NCI-H2081 (cell line): ENCODE results near the gene SIRT6.
"Not testable (repeated sequence)": the region's sequence is repeated elsewhere in the genome, so short reads cannot be mapped to it uniquely, and the experiment has no call there.

ENCODE experiments used
- DNase-seq, 2 experiments: peaks; one replicate each; lab custom pipeline; 2025; lab: John Stamatoyannopoulos, UW

SIRT6 gene

DNA sequence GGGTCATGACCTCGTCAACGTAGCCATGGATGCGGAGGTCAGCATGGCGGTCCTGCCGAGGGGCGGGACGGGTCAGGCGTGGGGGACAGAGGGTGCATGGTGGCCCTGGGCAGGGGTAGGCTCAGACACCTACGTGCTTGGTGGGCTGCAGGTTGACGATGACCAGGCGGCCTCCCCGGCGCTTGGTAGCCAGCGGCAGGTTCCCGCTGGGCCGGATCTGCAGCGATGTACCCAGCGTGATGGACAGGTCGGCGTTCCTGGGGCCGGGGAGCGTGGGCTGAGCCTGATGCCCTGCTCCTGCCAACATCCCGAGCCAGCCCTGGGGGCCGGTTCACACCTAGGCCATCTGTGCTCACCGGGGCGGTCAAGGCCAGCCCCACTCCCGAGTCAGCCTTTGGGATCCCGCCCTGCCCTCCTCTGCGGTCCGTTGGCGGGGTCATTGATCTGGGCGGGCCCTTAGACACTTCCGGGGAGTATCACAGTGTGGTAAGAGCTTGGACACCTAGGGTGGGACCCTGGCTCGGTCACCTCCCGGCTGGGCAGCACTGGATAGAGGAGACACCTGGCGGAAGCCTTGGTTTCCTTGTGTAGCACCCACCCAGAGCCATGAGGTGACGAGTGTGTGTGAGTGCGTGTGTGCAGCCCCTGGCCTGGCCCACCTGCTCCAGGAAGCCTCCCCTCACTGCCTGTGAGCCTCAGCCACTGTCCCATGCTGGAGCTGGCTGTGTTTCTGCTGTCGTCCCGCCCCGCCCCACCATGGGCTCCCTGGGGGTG lies 7.3 kb downstream of the SIRT6 start:
- DNase-seq = no peak

DNA sequence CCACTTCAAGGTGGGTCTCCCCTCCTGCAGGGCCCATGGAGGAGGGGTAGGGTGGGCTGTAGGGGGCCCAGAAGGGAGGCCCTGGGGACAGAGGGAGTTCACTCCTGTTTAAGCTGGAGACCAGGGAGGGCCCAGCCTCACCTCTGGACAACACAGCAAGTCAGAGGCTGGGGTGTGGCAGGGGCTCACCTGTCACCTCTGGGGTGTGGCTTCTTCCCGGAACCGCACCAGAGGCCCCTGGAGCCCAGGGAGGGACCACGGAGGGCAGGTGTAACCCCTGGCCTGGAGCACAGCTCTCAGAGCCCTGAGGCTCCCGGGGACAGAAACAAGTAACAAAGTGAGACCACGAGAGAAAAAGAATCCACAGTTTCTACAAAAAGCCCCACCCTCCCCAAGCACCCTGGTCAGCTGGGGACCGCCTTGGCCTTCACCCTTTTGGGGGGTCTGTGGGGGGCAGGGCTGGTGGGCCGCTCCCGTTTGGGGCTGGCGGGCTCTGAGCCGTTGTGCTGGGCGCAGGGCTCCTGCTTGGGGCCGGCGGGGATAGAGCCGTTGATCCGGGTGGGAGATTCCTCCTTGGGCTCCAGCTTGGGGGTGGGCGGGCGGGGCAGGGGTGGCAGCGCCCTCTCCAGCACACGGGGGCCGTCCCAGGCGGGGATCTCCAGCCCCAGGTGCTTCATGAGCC lies 8.0 kb downstream of the SIRT6 start:
- DNase-seq = no peak

DNA sequence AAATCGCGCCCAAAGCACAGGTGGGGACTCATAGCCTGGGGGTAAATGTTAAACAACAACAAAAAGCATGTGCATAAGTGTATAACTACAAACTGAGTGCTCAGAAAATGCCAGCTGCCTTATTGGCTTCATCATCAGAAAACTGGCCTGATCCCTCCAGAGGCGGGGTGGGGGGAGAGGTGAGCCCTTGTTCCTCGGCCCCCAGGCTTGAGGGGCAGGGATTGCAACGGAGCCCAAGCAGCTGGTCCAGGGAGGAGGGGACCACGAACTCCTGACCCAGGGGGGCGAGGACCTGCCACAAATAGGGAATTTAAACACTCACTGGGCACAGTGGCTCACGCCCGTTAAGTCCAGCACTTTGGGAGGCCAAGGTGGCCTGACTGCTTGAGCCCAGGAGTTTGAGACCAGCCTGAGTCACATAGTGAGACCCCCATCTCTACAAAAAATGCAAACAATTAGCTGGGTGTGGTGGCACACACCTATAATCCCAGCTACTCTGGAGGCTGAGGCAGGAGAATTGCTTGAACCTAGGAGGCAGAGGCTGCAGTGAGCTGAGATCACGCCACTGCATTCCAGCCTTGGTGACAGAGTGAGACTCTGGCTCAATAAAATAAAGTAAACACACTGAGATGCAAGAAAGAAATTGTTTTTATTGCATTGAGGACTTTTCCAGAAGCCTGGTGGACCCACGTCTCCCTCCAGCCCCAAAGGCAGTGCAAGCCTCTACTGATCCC lies 8.7 kb downstream of the SIRT6 start:
- no peak for DNase-seq

DNA sequence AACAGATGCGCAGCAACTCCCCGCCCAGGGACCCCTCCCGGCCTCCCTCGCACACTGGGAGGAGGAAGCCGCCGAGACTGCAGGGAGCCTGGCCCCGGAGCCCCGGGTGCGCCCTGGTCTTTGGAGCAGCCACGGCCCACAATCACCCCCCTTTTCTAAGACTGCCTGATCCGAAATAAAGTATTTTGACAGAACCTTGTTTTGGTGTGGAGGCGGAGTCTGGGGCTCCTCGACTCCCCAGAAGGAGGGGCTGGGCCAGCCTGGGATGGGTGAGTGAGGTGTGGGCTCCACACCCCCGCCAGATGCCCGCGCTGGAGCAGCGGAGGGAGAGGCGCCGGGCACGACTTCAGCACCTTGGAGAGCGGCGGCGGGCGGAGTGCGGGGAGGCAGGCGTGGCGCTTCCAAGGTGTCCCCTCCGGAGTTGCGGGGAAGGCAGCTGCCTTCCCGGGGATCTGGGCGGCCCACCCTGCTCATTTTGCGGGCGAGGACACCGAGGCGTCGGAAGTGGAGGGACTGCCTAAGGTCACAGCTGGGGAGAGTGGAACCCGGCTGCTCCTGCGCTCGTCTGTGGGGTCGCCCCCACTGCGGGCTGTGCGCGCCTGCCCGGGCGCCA lies 9.4 kb downstream of the SIRT6 start:
- no peak for DNase-seq

DNA sequence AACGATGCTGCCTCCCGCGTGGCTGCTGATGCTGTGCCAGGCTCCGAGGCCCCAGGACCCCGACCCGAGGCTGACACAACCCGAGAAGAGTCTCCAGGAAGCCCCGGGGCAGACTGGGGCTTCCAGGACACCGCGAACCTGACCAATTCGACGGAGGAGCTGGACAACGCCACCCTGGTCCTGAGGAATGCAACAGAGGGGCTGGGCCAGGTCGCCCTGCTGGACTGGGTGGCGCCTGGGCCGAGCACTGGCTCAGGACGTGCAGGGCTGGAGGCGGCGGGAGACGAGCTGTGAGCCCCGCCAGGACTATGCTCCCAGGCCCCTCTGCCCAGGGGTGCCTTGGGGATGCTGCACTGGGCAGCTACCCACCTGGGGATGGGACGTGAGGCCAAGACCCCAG lies 10.7 kb downstream of the SIRT6 start:
- DNase-seq = no peak

DNA sequence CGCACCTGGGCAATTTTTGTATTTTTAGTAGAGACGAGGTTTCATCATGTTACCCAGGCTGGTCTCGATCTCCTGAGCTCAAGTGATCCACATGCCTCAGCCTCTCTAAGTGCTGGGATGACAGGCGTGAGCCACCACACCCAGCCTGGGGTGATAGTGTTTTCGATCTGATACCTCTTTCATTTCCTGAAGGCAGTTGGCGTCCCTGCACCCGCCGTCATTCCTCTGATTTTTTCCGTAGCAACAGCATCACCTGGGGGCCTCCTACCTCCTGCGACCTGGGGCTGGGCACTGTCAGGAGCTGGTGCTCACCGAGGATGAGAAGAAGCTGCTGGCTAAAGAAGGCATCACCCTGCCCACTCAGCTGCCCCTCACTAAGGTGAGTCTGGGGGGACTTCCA lies 18.1 kb downstream of the SIRT6 start:
- no peak for DNase-seq

DNA sequence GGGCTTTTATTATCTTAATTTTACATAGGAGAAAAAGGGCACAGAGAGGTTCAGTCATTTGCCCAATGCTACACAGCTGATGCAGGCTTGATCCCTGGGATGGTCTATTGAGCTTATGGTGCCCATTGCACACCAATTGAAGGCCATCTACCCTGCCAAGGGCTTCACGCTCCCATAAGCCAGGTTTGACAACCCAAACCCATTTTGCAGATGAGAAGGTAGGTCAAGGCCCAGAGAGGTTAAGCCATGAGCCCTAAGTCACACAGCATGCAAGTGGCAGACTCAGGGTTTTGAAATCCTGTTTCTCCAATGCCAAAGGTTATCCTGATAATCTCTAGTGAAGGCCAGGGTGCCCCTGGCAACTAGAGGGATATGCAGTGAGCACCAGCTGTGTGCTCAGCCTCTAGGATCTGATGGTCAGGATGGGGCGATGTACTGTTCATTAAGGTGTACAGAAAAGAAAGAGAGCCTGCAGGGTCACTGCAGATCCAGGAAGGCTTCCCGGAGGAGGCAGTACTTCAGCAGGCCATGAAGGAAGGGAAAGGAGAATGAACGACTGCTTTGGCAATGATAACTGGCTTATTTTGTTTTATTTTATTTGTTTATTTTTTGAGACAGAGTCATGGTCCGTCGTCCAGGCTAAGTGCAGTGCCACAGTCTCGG lies 20.8 kb downstream of the SIRT6 start:
- no peak for DNase-seq

DNA sequence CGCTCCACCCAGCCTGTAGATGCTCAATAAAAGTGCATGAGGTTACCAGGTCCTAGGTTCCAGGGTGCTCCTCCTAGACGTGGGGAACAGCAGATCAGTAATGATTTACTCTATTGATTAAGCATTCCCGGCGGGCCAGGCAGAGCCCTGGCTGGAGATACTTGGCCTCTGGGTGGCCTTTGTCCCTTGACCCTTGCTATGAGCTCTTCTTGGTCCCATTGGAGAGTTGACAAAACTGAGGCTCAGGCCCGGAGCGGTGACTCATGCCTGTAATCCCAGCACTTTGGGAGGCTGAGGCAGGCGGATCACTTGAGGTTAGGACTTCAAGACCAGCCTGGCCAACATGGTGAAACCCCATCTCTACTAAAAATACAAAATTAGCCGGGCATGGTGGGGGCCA lies 24.4 kb downstream of the SIRT6 start:
- DNase-seq = not testable (repeated sequence)

DNA sequence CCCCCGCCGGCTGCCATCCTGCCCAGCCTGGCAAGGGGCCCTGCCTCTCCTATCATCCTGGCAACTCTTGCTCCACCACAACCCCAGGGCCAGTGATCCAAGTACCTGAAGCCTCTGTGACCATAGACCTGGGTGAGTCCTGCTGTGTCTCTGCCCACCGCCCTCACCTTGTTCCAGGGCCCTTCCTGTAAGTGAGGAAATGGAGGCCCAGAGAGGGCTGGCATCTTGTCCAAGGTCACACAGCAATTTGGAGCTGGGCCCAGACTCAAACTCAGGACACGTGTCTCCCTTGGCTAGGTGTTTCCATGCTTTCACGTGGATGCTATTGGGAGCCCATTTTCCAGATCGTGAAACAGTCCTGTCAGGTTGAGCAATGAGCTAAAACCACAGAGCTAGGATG lies 25.2 kb downstream of the SIRT6 start:
- no peak for DNase-seq

DNA sequence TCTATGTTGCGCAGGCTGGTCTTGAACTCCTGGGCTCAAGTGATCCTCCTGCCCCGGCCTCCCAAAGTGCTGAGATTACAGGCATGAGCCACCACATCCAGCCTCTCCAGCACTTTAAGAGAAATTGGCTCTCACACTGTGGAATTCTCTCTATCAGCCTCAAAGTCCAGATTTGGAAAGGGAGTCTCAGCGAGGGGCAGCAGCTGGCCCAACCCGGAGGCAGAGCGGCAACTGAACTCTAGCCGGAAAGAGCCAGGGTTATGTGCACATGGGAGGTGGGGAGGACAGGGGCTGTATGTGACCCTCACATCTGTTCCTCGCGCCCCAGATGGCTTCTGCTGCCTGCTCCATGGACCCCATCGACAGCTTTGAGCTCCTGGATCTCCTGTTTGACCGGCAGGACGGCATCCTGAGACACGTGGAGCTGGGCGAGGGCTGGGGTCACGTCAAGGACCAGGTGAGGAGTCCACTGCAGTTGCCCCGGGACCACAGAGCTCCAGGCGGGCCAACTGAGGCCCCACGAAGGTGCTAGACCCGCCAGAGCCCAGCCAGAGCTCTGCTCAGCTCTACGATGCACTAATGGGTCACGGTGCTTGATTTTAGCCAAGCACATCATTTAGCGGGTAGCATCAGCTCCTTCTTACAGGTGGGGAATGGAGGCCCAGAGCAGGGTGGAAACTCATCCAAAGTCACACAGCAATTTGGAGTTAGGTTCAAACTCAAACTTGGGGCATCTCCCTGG lies 27.6 kb downstream of the SIRT6 start:
- DNase-seq = no peak

DNA sequence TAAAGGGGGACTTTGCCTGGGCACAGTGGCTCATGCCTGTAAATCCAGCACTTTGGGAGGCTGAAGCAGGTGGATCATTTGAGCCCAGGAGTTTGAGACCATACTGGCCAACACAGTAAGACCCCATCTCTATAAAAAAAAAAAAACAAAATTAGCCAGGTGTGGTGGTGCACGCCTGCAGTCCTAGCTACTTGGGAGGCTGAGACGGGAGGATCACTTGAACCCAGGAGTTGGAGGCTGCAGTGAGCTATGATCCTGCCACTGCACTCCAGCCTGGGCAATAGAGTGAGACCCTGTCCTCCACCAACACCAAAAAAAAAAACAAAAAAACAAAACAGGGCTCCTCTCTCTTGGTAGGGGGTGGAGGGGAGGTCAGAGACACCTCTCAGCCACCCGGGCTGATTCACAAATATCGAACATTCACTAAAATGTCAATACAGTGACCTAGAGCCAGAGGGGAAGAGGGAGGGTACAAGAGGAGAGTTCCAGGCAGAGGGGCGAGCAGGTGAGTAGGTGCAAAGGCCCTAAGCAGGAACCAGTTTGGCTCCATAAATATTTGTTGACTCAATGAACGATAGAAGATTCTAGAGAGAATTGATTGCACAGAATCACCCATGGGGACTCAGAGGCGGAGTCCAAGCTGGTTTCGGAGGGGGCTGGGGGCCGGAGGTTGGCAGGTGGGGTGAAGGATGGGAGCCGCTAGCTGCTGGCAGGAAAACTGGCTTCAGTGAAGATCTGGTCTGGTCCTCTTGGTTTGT lies 29.9 kb downstream of the SIRT6 start:
- no peak for DNase-seq

DNA sequence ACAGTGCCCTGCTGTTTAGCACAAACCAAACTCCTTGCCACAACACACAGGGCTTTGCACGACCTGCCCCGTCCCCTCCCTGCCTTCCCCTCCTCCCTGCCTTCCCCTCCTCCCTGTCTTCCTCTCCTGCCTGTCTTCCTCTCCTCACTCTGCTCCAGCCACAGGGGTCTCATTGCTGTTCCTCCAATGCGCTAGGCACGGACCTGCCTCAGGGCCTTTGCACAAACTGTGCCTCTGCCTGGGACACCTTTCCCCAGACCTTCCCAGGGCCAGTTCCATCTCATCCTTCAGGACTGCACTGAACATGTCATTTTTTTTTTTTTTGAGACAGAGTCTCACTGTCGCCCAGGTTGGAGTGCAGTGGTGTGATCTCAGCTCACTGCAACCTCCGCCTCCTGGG lies 30.7 kb downstream of the SIRT6 start:
- DNase-seq = no peak

DNA sequence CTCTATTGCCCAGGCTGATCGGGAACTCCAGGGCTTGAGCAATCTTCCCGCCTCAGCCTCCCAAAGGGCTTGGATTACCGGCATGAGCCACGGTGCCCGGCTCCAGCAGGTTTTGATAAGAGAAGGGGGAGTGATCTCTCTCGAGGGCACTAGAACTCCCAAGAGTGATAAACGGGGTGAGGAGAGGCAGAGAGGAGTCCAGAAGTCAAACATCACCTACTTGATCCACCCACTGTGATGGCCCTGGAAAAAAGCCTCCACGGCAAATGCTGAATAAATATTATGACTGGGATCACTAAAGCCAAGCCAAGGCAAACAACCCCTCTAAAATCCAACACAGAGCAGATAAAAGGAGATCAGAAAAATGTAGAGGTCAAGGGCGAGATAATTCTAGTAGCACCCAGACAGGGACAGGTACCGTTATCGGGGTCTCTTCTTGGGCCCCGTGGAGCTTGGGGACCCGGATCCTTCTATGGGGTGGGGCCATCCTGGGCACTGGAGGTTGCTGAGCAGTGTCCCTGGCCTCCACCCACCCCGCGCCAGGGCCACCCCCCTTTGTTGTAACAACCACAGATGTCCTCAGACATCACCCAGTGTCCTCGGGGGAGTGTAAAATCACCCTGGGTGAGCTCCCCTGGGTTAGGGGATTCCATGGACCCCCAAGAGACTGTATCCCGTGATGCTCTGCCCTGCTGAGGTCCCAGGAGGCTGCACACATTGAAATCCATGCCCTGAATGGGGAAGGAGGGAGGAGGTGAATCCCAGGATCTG lies 32.7 kb downstream of the SIRT6 start:
- no peak for DNase-seq

DNA sequence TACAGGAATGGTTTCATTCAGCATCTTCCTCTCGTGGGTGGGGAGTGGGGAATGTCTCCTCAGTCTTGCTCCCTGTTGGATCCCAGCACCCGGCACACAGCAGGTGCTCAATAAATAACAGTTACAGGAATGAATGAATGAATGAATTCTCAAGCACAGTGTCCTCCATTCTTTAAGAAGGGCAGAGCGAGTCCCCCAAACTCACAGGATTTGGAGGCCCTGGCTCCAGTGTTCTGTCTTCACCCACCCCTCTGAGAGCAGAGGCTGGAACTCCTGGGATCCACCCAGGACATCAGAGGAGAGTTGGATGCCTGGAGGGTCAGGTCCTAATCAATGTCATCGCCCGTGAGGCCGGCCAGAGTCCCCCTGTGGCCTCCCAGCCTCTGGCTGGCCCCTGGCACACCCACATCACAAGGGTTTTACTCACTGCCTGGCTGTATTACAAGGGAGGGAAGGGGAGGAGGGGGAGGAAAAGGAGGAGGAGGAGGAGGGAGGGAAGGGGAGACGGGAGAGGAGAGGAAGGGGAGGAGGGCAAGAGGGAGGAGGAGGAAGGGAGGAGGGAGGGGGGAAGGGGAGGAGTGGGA lies 37.6 kb downstream of the SIRT6 start:
- no peak for DNase-seq

DNA sequence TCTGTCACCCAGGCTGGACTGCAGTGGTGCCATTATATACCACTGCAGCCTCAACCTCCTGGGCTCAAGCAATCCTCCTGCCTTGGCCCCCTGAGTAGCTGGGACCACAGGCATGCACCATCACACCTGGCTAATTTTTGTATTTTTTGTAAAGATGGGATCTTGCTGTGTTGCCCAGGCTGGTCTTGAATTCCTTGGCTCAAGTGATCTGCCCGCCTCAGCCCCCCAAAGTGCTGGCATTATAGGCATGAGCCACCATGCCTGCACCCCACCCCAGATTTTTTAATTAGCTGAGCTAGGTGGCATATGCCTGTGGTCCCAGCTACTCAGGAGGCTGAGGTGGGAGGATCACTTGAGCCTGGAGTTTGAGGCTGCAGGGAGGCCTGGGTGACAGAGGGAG lies 39.4 kb downstream of the SIRT6 start:
- DNase-seq = not testable (repeated sequence)

DNA sequence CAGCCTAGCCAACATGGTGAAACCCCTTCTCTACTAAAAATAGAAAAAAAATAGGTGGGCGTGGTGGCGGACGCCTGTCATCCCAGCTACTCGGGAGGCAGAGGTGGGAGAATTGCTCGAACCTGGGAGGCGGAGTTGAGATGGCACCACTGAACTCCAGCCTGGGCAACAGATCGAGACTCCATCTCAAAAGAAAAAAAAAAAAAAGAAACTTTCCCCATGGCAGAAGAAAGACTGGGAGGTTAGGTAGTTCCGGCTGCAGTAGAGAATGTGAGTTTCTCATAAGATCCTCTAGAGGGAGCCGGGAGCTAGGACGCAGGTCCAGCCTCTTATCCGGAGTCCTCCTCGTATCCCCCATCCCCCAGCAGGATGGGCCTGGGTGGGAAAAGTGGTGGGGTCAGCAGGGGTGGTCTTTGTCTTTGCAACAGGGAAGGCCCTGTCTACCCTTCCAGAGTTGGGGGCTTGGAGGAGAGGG lies 42.1 kb downstream of the SIRT6 start:
- peak; percentile 73 for DNase-seq

DNA sequence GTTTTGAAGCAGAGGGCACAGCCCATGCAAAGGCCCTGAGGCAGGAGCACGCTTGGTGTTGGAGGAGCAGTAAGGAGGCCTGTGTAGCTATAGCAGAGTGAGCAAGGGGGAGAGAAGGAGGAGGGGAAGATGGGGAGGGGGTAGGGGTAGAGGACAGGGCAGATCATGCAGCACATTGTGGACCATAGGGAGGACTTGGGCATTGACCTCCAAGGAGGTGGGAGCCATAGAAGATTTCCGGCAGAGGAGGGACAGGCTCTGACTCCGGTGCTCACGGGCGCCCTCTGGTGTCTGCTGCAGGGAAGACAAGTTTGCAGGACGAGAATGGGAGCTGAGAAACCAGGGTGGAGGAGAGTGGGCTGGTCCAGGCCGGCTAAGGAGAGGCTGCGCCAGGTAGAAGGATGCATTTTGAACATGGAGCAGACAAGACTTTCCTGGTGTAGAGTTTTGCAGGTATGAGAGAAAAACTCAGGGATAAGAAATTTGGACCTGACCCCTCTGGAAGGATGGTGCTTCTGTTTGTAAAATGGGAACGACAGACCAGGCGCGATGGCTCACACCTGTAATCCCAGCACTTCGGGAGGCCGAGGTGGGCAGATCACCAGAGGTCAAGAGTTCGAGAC lies 42.6 kb downstream of the SIRT6 start:
- peak; percentile 26 to 54 for DNase-seq

DNA sequence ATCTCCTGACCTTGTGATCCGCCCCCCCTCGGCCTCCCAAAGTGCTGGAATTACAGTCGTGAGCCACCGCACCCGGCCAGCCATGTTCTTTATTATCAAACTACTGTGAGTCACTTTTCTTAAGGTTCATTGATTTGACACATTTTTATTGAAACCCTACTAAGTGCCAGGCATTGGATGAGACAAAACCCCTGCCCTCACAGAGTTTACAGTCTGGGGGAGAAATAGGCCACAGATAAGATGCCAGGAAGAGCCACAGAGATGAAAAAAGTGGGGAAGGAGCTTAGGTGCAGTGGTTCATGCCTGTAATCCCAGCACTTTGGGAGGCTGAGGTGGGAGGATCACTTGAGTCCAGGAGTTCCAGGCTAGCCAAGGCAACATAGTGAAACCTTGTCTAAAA lies 43.9 kb downstream of the SIRT6 start:
- DNase-seq = no peak

DNA sequence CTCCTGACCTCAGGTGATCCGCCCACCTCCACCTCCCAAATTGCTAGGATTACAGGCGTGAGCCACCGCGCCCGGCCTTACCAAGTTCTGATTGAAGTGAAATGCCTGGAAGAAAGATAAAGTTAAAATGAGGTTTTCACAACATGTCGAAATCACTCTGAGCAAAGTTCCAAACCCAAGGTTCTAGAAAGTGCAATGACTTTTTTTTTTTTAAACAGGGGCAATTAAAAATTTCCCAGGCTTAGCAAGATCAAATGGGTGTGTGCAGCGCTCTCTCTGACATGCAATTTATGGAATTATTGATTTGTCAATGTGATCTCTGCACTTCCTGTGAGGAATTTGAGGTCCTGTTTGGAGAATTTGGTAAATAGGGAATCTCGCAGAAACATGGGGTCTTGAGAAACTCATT lies 45.7 kb downstream of the SIRT6 start:
- no peak for DNase-seq
